Heart right ventricle (tissue), 16 donors: ENCODE data around the gene MYOD1. TPM values are rescaled to one million over a fixed set of nuclear protein-coding genes. Genes with fewer than 3 reads are reported as not detected.

ENCODE experiments used
- ATAC-seq, 8 donors: fragments of 200-7000 bp; cut with Tn5 transposase; one replicate each; pipeline ENCODE4 v1.9.1; 2020; ENCODE audit warnings: mild to moderate bottlenecking in 8 of 8, moderate library complexity in 8 of 8, moderate number of reproducible peaks in 1 of 8
- DNase-seq, 2 donors: peaks; one replicate each; pipeline ENCODE4 v3.0.0-alpha.2; 2020
- H3K27ac ChIP-seq, 10 donors: fragments of 200-600 bp; sonication (generic) in 2 of 10; one replicate each; pipeline versions ENCODE4 v1.5.0 to v1.8.0; 2020 to 2022; ENCODE audit warnings: mild to moderate bottlenecking in 3 of 10
- H3K27me3 ChIP-seq, 7 donors: fragments of 200-600 bp; one replicate each; pipeline ENCODE4 v1.8.0; 2021 to 2022; ENCODE audit warnings: mild to moderate bottlenecking in 2 of 7
- H3K36me3 ChIP-seq, 9 donors: fragments of 200-600 bp; sonication (generic) in 1 of 9; one replicate each; pipeline versions ENCODE4 v1.5.0 to v1.8.0; 2020 to 2022; ENCODE audit warnings: mild to moderate bottlenecking in 2 of 9
- H3K4me1 ChIP-seq, 9 donors: fragments of 200-600 bp; sonication (generic) in 1 of 9; one replicate each; pipeline versions ENCODE4 v1.5.0 to v1.8.0; 2020 to 2022; ENCODE audit warnings: mild to moderate bottlenecking in 4 of 9
- H3K4me3 ChIP-seq, 10 donors: fragments of 200-600 bp; sonication (generic) in 2 of 10; one replicate each; pipeline versions ENCODE4 v1.5.0 to v1.8.0; 2020 to 2022; ENCODE audit warnings: mild to moderate bottlenecking in 7 of 10, moderate library complexity in 2 of 10
- H3K9me3 ChIP-seq, 11 donors: fragments of 200-600 bp in 10 of 11; sonication (generic) in 2 of 11; one replicate each; pipeline versions ENCODE4 v1.5.0 to v1.8.0; 2013 to 2022; ENCODE audit warnings: mild to moderate bottlenecking in 2 of 11, control low read depth in 1 of 11, moderate library complexity in 1 of 11
- WGBS, 2 donors: extraction: QIAGEN DNeasy Blood & Tissue Kit; methylation state at CpG; one replicate each; pipeline ENCODE4 v1.1.7; 2013; ENCODE audit warnings: inconsistent platforms in 1 of 2; 5-methylcytosine and 5-hydroxymethylcytosine counted together
- intact Hi-C, 10 donors: fragments of 100-400 bp; cut with DNase I; formaldehyde crosslinking; loops; one replicate each; pipeline versions ENCODE4 v1.11.1 to v1.14.2; 2022
- polyA plus RNA-seq, 2 donors: library from polyadenylated mRNA; stranded (reverse); fragments of 200-250 nt; gene quantifications; one replicate each; pipeline ENCODE4 v1.2.3, GENCODE V29; 2013
- total RNA-seq, 10 donors: library from RNA; stranded (reverse); fragmentation: NEBNext Ultra II Directional in 3 of 10; extraction: Animal tissue kit (Norgen Biotek cat#: 25700) in 3 of 10; gene quantifications; one replicate each; pipeline versions ENCODE4 v1.2.1 to v1.2.4, GENCODE V29; 2021 to 2023
- TF ChIP-seq, protein P1 (sequence below), 9 donors: fragments of 200-600 bp; sonication (generic) in 2 of 9; IDR thresholded peaks; one replicate each; pipeline versions ENCODE4 v1.5.0 to v1.8.0; 2021 to 2022; ENCODE audit warnings: antibody characterized with exemption in 9 of 9, mild to moderate bottlenecking in 5 of 9, moderate library complexity in 1 of 9
- donor health status: Arrhythmogenic right ventricular cardiomyopathy.
- donor health status: ischemic (EF 13 %, LVEDD 7.1; RV severe dilation, severe dysfunction).
- donor health status: healthy with polysubstance abuse.
- donor health status: DM: no; HTN: yes; CAD: no.
- donor health status: DM: no; HTN: no; CAD: no.
- donor health status: ischemic (EF 25% LVEDD 6.9; RV normal size, moderate dysfunction).
- donor health status: ischemic (EF 25% LVEDD 5.7; RV mildly dilated, moderate dysfunction).
- donor health status: healthy.
- donor health status: DM: yes; HTN: yes; CAD: no.
- donor health status: Ischemic cardiomyopathy.
- donor health status: ischemic (EF 35%, LVEDD 5.7; RV mildly dilated, moderate dysfunction).
- donor health status: nonischemic (EF 11% LVEDD 7.7; RV severe dilation, severe dysfunction).
- donor health status: DM: yes; HTN: yes; CAD: no.
- donor health status: PGD.
- donor health status: ischemic (EF 29% LVEDD 5.4; RV normal size, mild dysfunction).
- donor health status: nonischemic (EF 23%, LVEDD 6.1; RV moderate dilation, normal function).

Gene MYOD1
- total and polyA plus RNA-seq, 12 donors, result 0.20 TPM; not detected in 11

DNA sequence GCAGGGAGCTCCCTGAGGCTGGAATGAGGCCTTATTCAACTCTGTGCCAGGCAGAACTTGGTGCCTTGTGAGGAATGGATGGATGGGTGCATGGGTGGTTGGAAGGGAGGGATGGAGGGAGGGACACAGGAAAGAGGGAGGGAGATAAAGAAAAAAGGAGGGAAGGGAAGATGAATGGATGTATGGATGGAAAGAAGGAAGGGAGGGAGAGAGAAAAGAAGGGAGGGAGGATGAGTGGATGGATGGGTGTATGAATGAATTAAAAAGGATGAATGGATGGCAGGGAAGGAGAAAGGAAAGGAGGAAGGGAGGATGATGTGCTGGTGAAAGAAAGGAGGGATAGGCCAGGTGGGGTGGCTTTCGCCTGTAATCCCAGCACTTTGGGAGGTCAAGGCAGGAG lies 49.8 kb downstream of the MYOD1 start:
- Histone ChIP-seq H3K4me1 (no peaks in the 10 kb centered on the region), H3K4me3 (no peak overlapping the region), H3K27me3 (no peaks in the 10 kb centered on the region), H3K36me3 (no peaks in the 10 kb centered on the region), H3K9me3 (no peaks in the 10 kb centered on the region), H3K27ac (no peak overlapping the region)
- ATAC-seq (no peak), DNase-seq (no peak)
- TF ChIP-seq, protein P1, sequence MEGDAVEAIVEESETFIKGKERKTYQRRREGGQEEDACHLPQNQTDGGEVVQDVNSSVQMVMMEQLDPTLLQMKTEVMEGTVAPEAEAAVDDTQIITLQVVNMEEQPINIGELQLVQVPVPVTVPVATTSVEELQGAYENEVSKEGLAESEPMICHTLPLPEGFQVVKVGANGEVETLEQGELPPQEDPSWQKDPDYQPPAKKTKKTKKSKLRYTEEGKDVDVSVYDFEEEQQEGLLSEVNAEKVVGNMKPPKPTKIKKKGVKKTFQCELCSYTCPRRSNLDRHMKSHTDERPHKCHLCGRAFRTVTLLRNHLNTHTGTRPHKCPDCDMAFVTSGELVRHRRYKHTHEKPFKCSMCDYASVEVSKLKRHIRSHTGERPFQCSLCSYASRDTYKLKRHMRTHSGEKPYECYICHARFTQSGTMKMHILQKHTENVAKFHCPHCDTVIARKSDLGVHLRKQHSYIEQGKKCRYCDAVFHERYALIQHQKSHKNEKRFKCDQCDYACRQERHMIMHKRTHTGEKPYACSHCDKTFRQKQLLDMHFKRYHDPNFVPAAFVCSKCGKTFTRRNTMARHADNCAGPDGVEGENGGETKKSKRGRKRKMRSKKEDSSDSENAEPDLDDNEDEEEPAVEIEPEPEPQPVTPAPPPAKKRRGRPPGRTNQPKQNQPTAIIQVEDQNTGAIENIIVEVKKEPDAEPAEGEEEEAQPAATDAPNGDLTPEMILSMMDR (IDR thresholded peaks at IDR 0.05), result no peak
- WGBS, 2 donors, result 100% methylated on average over 1 of the region's 1 CpG
- intact Hi-C loops, result loop anchor here in 4 of 10 donors (10.0 kb wide), 2 partner anchors 76 to 206 kb away; no protein-coding TSS in a partner anchor

DNA sequence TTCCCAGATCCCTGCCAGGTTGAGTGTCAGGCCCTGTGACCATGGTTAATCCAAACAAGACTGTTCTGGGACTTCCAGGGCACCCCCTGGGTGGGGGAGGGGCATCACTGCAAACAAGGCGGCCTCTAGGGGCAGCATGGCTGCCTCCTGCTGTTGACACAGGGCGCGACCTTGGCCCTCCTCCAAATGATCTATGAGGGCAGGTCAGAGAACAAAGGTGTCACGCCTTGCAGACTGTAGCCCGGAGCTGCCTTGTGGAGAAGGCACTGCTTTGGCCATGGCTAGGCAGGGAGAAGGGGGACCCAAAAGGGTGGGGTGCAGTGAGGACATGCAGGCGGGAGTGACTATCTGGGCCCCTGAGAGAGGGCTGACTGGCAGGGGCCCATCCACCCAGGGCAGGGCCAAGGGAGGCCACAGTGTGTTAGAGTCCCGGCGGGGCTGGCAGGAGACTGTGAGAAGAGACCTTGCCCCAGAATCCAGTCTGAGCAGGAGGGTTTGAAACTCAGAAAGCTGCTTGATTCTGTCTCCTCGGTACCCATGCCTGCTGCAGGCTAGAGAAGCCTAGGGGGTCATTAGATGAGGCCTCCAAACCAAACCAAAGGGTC lies 50.8 kb downstream of the MYOD1 start:
- H3K4me3 ChIP-seq, result no peak overlapping the region
- DNase-seq (no peak), ATAC-seq (no peak)
- H3K36me3 ChIP-seq, result no peaks in the 10 kb centered on the region
- no peak overlapping the region for H3K27ac ChIP-seq
- intact Hi-C loops, result loop anchor here in 3 of 10 donors (5.0 kb wide), 4 partner anchors 57 to 207 kb away; no protein-coding TSS in a partner anchor
- no peaks in the 10 kb centered on the region for H3K4me1 ChIP-seq
- H3K27me3 ChIP-seq, result no peaks in the 10 kb centered on the region
- TF ChIP-seq, protein P1 (IDR thresholded peaks at IDR 0.05), result no peak
- 81 to 84% methylated on average over 9 of the region's 9 CpGs for WGBS, 2 donors
- no peaks in the 10 kb centered on the region for H3K9me3 ChIP-seq

DNA sequence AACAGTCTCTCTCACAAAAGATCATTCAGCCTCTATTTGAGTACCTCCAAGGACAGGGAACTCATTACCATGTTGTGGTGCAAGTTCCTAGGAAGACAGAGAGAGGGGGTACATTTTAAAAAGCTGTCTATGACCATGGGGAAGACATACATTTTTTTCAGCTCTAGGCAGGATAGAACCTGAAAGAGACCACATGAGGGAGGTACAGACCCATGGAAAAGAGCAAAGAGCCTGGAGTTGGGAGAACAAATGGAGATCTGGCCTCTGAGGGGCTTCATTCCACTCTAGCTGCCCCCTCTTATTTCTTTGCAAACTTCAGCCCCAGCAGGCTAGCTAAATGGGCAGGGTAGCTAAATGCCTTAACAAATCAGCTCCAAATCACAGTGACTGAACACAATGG lies 51.5 kb downstream of the MYOD1 start:
- no peaks in the 10 kb centered on the region for H3K9me3 ChIP-seq
- no peak overlapping the region for H3K27ac ChIP-seq
- intact Hi-C loops, result loop anchor here in 3 of 10 donors (5.0 kb wide), 4 partner anchors 56 to 206 kb away; no protein-coding TSS in a partner anchor
- H3K36me3 ChIP-seq, result no peaks in the 10 kb centered on the region
- H3K4me3 ChIP-seq, result no peak overlapping the region
- H3K4me1 ChIP-seq, result no peaks in the 10 kb centered on the region
- H3K27me3 ChIP-seq, result no peaks in the 10 kb centered on the region
- no peak for DNase-seq
- ATAC-seq, result peak in 2 of 8 donors; percentile 38 to 42
- TF ChIP-seq, protein P1 (IDR thresholded peaks at IDR 0.05), result peak in 7 of 9 donors; percentile 11 to 46 (median 28)

DNA sequence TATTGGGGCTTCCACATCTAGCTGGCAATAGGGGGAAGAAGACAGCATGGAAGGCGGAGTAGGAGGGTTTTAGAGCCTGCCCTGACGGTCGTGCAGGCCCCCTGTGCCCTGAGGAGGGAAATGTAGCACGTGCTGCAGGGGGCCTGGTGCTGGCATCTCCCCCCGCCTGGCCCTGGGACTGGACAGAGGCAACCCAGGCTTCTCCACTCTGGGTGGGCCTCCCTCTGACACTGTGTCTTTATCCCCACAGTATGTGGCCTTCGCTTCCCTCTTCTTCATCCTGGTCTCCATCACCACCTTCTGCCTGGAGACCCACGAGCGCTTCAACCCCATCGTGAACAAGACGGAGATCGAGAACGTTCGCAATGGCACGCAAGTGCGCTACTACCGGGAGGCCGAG lies 52.0 kb downstream of the MYOD1 start:
- ATAC-seq (no peak), DNase-seq (no peak)
- WGBS, 2 donors, result 95% methylated on average over 17 of the region's 17 CpGs
- no peaks in the 10 kb centered on the region for H3K27me3 ChIP-seq
- intact Hi-C loops, result loop anchor here in 3 of 10 donors (5.0 kb wide), 4 partner anchors 56 to 206 kb away; no protein-coding TSS in a partner anchor
- H3K27ac ChIP-seq, result no peak overlapping the region
- H3K9me3 ChIP-seq, result no peaks in the 10 kb centered on the region
- H3K4me1 ChIP-seq, result no peaks in the 10 kb centered on the region
- TF ChIP-seq, protein P1 (IDR thresholded peaks at IDR 0.05), result no peak
- H3K36me3 ChIP-seq, result no peaks in the 10 kb centered on the region
- H3K4me3 ChIP-seq, result no peak overlapping the region

Other genes starting within 250 kb of the MYOD1 start
- gene ABCC8, start 242.7 kb upstream of the MYOD1 start, total RNA-seq, result 1 to 10 TPM in 9 of 10 donors, under 1 TPM in 1; 0.47 to 7.5 (median 4.9) TPM
- 1 to 10 TPM; 1.3 to 8.6 TPM for gene ABCC8, start 242.7 kb upstream of the MYOD1 start, polyA plus RNA-seq
- 1 to 10 TPM in 1 of 10 donors, under 1 TPM in 1, not detected in 8; 0.97 to 1.9 TPM for gene USH1C, start 175.2 kb upstream of the MYOD1 start, total RNA-seq
- gene USH1C, start 175.2 kb upstream of the MYOD1 start, polyA plus RNA-seq, result under 1 TPM in 1 of 2 donors, not detected in 1; 0.22 TPM
- not detected for gene OTOG, start 172.3 kb upstream of the MYOD1 start, total RNA-seq
- gene OTOG, start 172.3 kb upstream of the MYOD1 start, polyA plus RNA-seq, result not detected
- under 1 TPM in 4 of 10 donors, not detected in 6; 0.04 to 0.09 (median 0.06) TPM for gene KCNC1, start 15.2 kb downstream of the MYOD1 start, total RNA-seq
- gene KCNC1, start 15.2 kb downstream of the MYOD1 start, polyA plus RNA-seq, result not detected